Thyroid gland (tissue), 4 donors: ENCODE results near the gene CIAO3.

Source experiments
- POLR2A ChIP-seq, 2 donors: fragments of 450-650 bp; IDR thresholded peaks; one replicate each; pipeline ENCODE4 v1.6.1; 2017; ENCODE audit warnings: antibody characterized with exemption in 2 of 2, mild to moderate bottlenecking in 2 of 2, moderate library complexity in 1 of 2
- TF ChIP-seq, protein P1 (sequence below), 6 experiments: fragments of 200-600 bp in 3 of 6; fragments of 450-650 bp in 3 of 6; sonication (generic) in 3 of 6; IDR thresholded peaks; one replicate each; pipeline ENCODE4 v1.5.1; 2016 to 2019; ENCODE audit warnings: antibody characterized with exemption in 6 of 6, mild to moderate bottlenecking in 2 of 6, inconsistent platforms in 1 of 6, moderate library complexity in 1 of 6

DNA sequence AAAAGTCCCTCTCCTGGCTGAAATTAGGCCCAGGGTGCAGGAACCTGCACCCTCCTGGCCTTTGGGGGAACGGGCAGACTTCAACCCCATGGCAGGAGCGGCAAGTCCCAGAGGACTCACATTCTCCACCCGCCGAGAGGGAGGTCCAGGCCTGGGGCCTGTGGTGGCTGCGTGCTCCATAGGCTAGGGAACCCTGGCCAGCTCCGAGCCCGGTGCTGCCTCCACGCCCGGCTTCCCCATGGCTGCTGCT is 14.7 kb downstream of the CIAO3 start:
- no peak for TF ChIP-seq POLR2A (IDR thresholded peaks at IDR 0.05)
- TF ChIP-seq, protein P1, sequence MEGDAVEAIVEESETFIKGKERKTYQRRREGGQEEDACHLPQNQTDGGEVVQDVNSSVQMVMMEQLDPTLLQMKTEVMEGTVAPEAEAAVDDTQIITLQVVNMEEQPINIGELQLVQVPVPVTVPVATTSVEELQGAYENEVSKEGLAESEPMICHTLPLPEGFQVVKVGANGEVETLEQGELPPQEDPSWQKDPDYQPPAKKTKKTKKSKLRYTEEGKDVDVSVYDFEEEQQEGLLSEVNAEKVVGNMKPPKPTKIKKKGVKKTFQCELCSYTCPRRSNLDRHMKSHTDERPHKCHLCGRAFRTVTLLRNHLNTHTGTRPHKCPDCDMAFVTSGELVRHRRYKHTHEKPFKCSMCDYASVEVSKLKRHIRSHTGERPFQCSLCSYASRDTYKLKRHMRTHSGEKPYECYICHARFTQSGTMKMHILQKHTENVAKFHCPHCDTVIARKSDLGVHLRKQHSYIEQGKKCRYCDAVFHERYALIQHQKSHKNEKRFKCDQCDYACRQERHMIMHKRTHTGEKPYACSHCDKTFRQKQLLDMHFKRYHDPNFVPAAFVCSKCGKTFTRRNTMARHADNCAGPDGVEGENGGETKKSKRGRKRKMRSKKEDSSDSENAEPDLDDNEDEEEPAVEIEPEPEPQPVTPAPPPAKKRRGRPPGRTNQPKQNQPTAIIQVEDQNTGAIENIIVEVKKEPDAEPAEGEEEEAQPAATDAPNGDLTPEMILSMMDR (IDR thresholded peaks at IDR 0.05), result no peak
